Measurements from ENCODE around the gene FHIT. TPM values are rescaled to one million over a fixed set of nuclear protein-coding genes. Genes with fewer than 3 reads are reported as not detected.

The FHIT gene
- total RNA-seq, 2 experiments from 2014 or later = 86.0 to 90.6 TPM

- H3K9me3 Mint-ChIP-seq = no peaks in the 10 kb centered on the region
- no peak for ATAC-seq (ENCODE audit: poor library complexity)
- Histone ChIP-seq H3K4me3 (ENCODE audit: low read length) (no peak overlapping the region), H3K36me3 (ENCODE audit: insufficient read depth, low read length) (no peaks in the 10 kb centered on the region), H3K4me1 (ENCODE audit: insufficient read depth, low read length) (no peaks in the 10 kb centered on the region), H3K27me3 (ENCODE audit: control insufficient read depth in 1 of 2, insufficient read depth in 2 of 2, low read length in 2 of 2) (no peaks in the 10 kb centered on the region), H3K27ac (ENCODE audit: low read depth in 1 of 2, low read length in 2 of 2) (no peak overlapping the region), H3K9me3 (ENCODE audit: control insufficient read depth in 1 of 2, insufficient read depth in 1 of 2, low read length in 2 of 2) (no peaks in the 10 kb centered on the region)
- TF ChIP-seq CTCF (IDR thresholded peaks at IDR 0.05) = no peak
- DNase-seq = no peak
- intact Hi-C loops (cut with DNase I, micrococcal nuclease) = no loop called here
- peaks cover 37% of the 10 kb centered on the region for H3K36me3 Mint-ChIP-seq (ENCODE audit: low read depth)
- H3K27me3 Mint-ChIP-seq = no peaks in the 10 kb centered on the region
- H3K4me3 Mint-ChIP-seq = no peak overlapping the region
- POLR2A ChIA-PET = no interaction called here
- CTCF ChIA-PET = no interaction called here
- no peak overlapping the region for H3K27ac Mint-ChIP-seq
- peaks cover 36% of the 10 kb centered on the region for H3K4me1 Mint-ChIP-seq (ENCODE audit: low read depth)
These were observed 1457.3 kb downstream of the FHIT start for GRCh38 chr3:59793976-59794375.

- no peaks in the 10 kb centered on the region for H3K9me3 Mint-ChIP-seq
These were observed 1459.4 kb downstream of the FHIT start for GRCh38 chr3:59791774-59792308.

GRCh38 chr3:59790241-59790640 is 1461.0 kb downstream of the FHIT start:
- Mint-ChIP-seq H3K4me3 (no peak overlapping the region), H3K27ac (no peak overlapping the region), H3K9me3 (no peaks in the 10 kb centered on the region), H3K4me1 (ENCODE audit: low read depth) (peaks cover 42% of the 10 kb centered on the region), H3K27me3 (no peaks in the 10 kb centered on the region), H3K36me3 (ENCODE audit: low read depth) (peaks cover 57% of the 10 kb centered on the region)
- DNase-seq (no peak), ATAC-seq (ENCODE audit: poor library complexity) (no peak)
- POLR2A ChIA-PET = no interaction called here
- Histone ChIP-seq H3K36me3 (ENCODE audit: insufficient read depth, low read length) (no peaks in the 10 kb centered on the region), H3K4me3 (ENCODE audit: low read length) (no peak overlapping the region), H3K4me1 (ENCODE audit: insufficient read depth, low read length) (no peaks in the 10 kb centered on the region), H3K27ac (ENCODE audit: low read depth in 1 of 2, low read length in 2 of 2) (no peak overlapping the region), H3K9me3 (ENCODE audit: control insufficient read depth in 1 of 2, insufficient read depth in 1 of 2, low read length in 2 of 2) (no peaks in the 10 kb centered on the region), H3K27me3 (ENCODE audit: control insufficient read depth in 1 of 2, insufficient read depth in 2 of 2, low read length in 2 of 2) (no peaks in the 10 kb centered on the region)
- CTCF ChIA-PET = no interaction called here
- TF ChIP-seq CTCF (IDR thresholded peaks at IDR 0.05) = no peak
- intact Hi-C loops (cut with DNase I, micrococcal nuclease) = no loop called here

More at GRCh38 chr3:59791774-59792308, 1459.4 kb downstream of the FHIT start:
- H3K4me1 ChIP-seq (ENCODE audit: insufficient read depth, low read length) = no peaks in the 10 kb centered on the region
- Mint-ChIP-seq H3K4me3 (no peak overlapping the region), H3K4me1 (ENCODE audit: low read depth) (peaks cover 42% of the 10 kb centered on the region), H3K27ac (no peak overlapping the region), H3K36me3 (ENCODE audit: low read depth) (peaks cover 53% of the 10 kb centered on the region), H3K27me3 (no peaks in the 10 kb centered on the region)
- H3K36me3 ChIP-seq (ENCODE audit: insufficient read depth, low read length) = no peaks in the 10 kb centered on the region
- ATAC-seq (ENCODE audit: poor library complexity) (no peak), DNase-seq (no peak)
- ChIA-PET CTCF (no interaction called here), POLR2A (no interaction called here)
- no peak for TF ChIP-seq CTCF (IDR thresholded peaks at IDR 0.05)
- H3K9me3 ChIP-seq (ENCODE audit: control insufficient read depth in 1 of 2, insufficient read depth in 1 of 2, low read length in 2 of 2) = no peaks in the 10 kb centered on the region
- H3K4me3 ChIP-seq (ENCODE audit: low read length) = no peak overlapping the region
- intact Hi-C loops (cut with DNase I, micrococcal nuclease) = no loop called here
- no peaks in the 10 kb centered on the region for H3K27me3 ChIP-seq (ENCODE audit: control insufficient read depth in 1 of 2, insufficient read depth in 2 of 2, low read length in 2 of 2)
- H3K27ac ChIP-seq (ENCODE audit: low read depth in 1 of 2, low read length in 2 of 2) = no peak overlapping the region

All from CD4-positive, alpha-beta T cell (primary cell).